Neural cell (in vitro differentiated cells): ENCODE measurements around the gene OLFML3. TPM values are rescaled to one million over a fixed set of nuclear protein-coding genes. Genes with fewer than 3 reads are reported as not detected.

Experiments
- H2AFZ ChIP-seq: fragments of 200-600, 300-800 bp; sonication (generic), shearing (Covaris generic); 2 replicates; pipeline ENCODE4 v1.6.0; 2014; ENCODE audit warnings: low read depth, mild to moderate bottlenecking, antibody characterized with exemption, low read length, moderate library complexity
- H3F3A ChIP-seq: fragments of 200-600 bp; shearing (Covaris generic); 2 replicates; pipeline ENCODE4 v1.6.1; 2016; ENCODE audit warnings: mild to moderate bottlenecking, moderate library complexity, mixed read lengths, antibody characterized with exemption, low read length; ENCODE audit not compliant: insufficient read depth, poor library complexity, severe bottlenecking
- H3K27ac ChIP-seq: fragments of 200-600, 300-800 bp; sonication (generic), shearing (Covaris generic); 2 replicates; pipeline ENCODE4 v1.5.1; 2014; ENCODE audit warnings: mild to moderate bottlenecking, low read length, moderate library complexity
- H3K27me3 ChIP-seq: fragments of 300-800, 200-600 bp; sonication (generic), shearing (Covaris generic); 2 replicates; pipeline ENCODE4 v1.6.0; 2014; ENCODE audit warnings: mild to moderate bottlenecking, low read depth, low read length, moderate library complexity; ENCODE audit not compliant: insufficient read depth
- H3K36me3 ChIP-seq: fragments of 300-800, 200-600 bp; sonication (generic), shearing (Covaris generic); 2 replicates; pipeline ENCODE4 v1.5.1; 2014; ENCODE audit warnings: mild to moderate bottlenecking, antibody characterized with exemption, low read length, moderate library complexity; ENCODE audit not compliant: insufficient read depth
- H3K4me2 ChIP-seq: fragments of 300-800, 200-600 bp; sonication (generic), shearing (Covaris generic); 2 replicates; pipeline ENCODE4 v1.6.0; 2014; ENCODE audit warnings: mild to moderate bottlenecking, low read length
- H3K4me3 ChIP-seq: fragments of 300-800, 200-600 bp; sonication (generic), shearing (Covaris generic); 2 replicates; pipeline ENCODE4 v1.5.1; 2014; ENCODE audit warnings: mild to moderate bottlenecking, low read length, moderate library complexity
- H3K79me2 ChIP-seq: fragments of 200-600 bp; shearing (Covaris generic); replicated peaks from 2 replicates; pipeline ENCODE4 v1.6.0; 2014; ENCODE audit warnings: mild to moderate bottlenecking, low read length, moderate library complexity; ENCODE audit not compliant: insufficient read depth
- H3K9ac ChIP-seq: fragments of 300-800, 200-600 bp; sonication (generic), shearing (Covaris generic); 2 replicates; pipeline ENCODE4 v1.6.1; 2016; ENCODE audit warnings: mild to moderate bottlenecking, low read length, mixed read lengths
- H3K9me2 ChIP-seq: fragments of 200-600 bp; shearing (Covaris generic); 2 replicates; pipeline ENCODE4 v1.6.1; 2016; ENCODE audit warnings: mild to moderate bottlenecking, low read length, mixed read lengths; ENCODE audit not compliant: insufficient read depth
- H3K9me3 ChIP-seq: fragments of 200-600, 300-800 bp; sonication (generic), shearing (Covaris generic); 2 replicates; pipeline ENCODE4 v1.6.1; 2016; ENCODE audit warnings: mild to moderate bottlenecking, mixed run types, low read length, moderate library complexity, mixed read lengths
- H4K20me1 ChIP-seq: fragments of 200-600 bp; shearing (Covaris generic); 2 replicates; pipeline ENCODE4 v1.6.1; 2016; ENCODE audit warnings: mild to moderate bottlenecking, mixed run types; ENCODE audit not compliant: insufficient read depth
- CTCF ChIP-seq: fragments of 450-650 bp; IDR thresholded peaks from 2 replicates; pipeline ENCODE4 v1.5.1; 2014; ENCODE audit warnings: antibody characterized with exemption, mild to moderate bottlenecking, moderate library complexity; ENCODE audit not compliant: poor library complexity, severe bottlenecking
- EP300 ChIP-seq: fragments of 450-650 bp; conservative IDR thresholded peaks from 2 replicates; pipeline ENCODE4 v1.6.1; 2014; ENCODE audit warnings: antibody characterized with exemption, mild to moderate bottlenecking, moderate library complexity; ENCODE audit not compliant: poor library complexity, severe bottlenecking
- EZH2 ChIP-seq: fragments of 200-600, 300-800 bp; shearing (Covaris generic), sonication (generic); IDR thresholded peaks from 2 replicates; pipeline ENCODE4 v1.6.1; 2014; ENCODE audit warnings: antibody characterized with exemption, low read length, borderline replicate concordance, mild to moderate bottlenecking; ENCODE audit not compliant: insufficient read depth, poor library complexity, severe bottlenecking
- MXI1 ChIP-seq: fragments of 450-650 bp; conservative IDR thresholded peaks from 2 replicates; pipeline ENCODE4 v1.6.1; 2014; ENCODE audit warnings: antibody characterized with exemption, mild to moderate bottlenecking; ENCODE audit not compliant: poor library complexity, severe bottlenecking
- POLR2AphosphoS5 ChIP-seq: IDR thresholded peaks from 2 replicates; pipeline ENCODE4 v1.6.1; 2012
- RAD21 ChIP-seq: fragments of 450-650 bp; conservative IDR thresholded peaks from 2 replicates; pipeline ENCODE4 v1.6.1; 2014; ENCODE audit warnings: antibody characterized with exemption, mild to moderate bottlenecking, moderate library complexity
- REST ChIP-seq: IDR thresholded peaks from 2 replicates; pipeline ENCODE4 v1.6.1; 2012; ENCODE audit warnings: borderline replicate concordance
- SMC3 ChIP-seq: fragments of 450-650 bp; conservative IDR thresholded peaks from 2 replicates; pipeline ENCODE4 v1.6.1; 2014; ENCODE audit warnings: antibody characterized with exemption, mild to moderate bottlenecking, moderate library complexity; ENCODE audit not compliant: poor library complexity
- TAF1 ChIP-seq: IDR thresholded peaks from 2 replicates; pipeline ENCODE4 v1.6.1; 2012; ENCODE audit warnings: low read depth
- polyA plus RNA-seq: library from polyadenylated mRNA; depleted of rRNA; stranded (reverse); fragments of >200 nt; gene quantifications from 2 replicates; pipeline ENCODE4 v1.2.3, GENCODE V29; 2014

Gene OLFML3
- polyA plus RNA-seq, 1 donor from 2014 or later: not detected

- Histone ChIP-seq H2AFZ (no peak overlapping the region), H3K36me3 (peaks cover 30% of the 10 kb centered on the region), H3K4me3 (no peak overlapping the region), H3K9ac (no peak overlapping the region), H3K9me2 (no peaks in the 10 kb centered on the region), H3K4me2 (no peak overlapping the region), H3F3A (no peaks in the 10 kb centered on the region), H3K27me3 (no peaks in the 10 kb centered on the region), H3K79me2 (no peaks in the 10 kb centered on the region), H3K9me3 (peaks cover 4% of the 10 kb centered on the region), H4K20me1 (no peaks in the 10 kb centered on the region), H3K27ac (no peak overlapping the region)
- TF ChIP-seq REST (no peak), SMC3 (no peak), EP300 (no peak), TAF1 (no peak)
These were observed 13.4 kb upstream of the OLFML3 start for GRCh38 chr1:113965703-113966412.

GRCh38 chr1:113972954-113973353, 6.3 kb upstream of the OLFML3 start:
- TF ChIP-seq TAF1 (no peak), RAD21 (no peak), REST (no peak), EP300 (no peak), CTCF (no peak), SMC3 (no peak), MXI1 (no peak), EZH2 (no peak), POLR2AphosphoS5 (no peak)
- Histone ChIP-seq H3F3A (no peaks in the 10 kb centered on the region), H3K4me2 (no peak overlapping the region), H3K36me3 (peaks cover 17% of the 10 kb centered on the region), H3K79me2 (no peaks in the 10 kb centered on the region), H3K9me3 (no peaks in the 10 kb centered on the region), H3K27me3 (no peaks in the 10 kb centered on the region), H2AFZ (no peak overlapping the region), H3K27ac (no peak overlapping the region), H4K20me1 (no peaks in the 10 kb centered on the region), H3K9ac (no peak overlapping the region), H3K4me3 (no peak overlapping the region), H3K9me2 (no peaks in the 10 kb centered on the region)
